Stimulated activated naive CD8-positive, alpha-beta T cell treated with anti-CD3 and anti-CD28 coated beads, Interleukin-15, Interleukin-2, amounts not matched to agents 100 U/mL and 50 U/mL, for 24 hours (primary cell): Measurements from ENCODE around the gene BNIP1.

Experiments used
- ATAC-seq: fragments of 150-1000 bp; cut with Tn5 transposase; one replicate; pipeline ENCODE4 v1.10.0; 2021
- DNase-seq: peaks from one replicate; pipeline ENCODE4 v3.0.0; 2021

BNIP1 gene

GRCh38 chr5:173213236-173213933 lies 69.1 kb downstream of the BNIP1 start:
- DNase-seq, result no peak
- ATAC-seq, result no peak
